GM23248 (cell line): ENCODE data around the gene NTN5. TPM values are rescaled to one million over a fixed set of nuclear protein-coding genes. Genes with fewer than 3 reads are reported as not detected.

Experiments
- DNase-seq: peaks from one replicate; pipeline ENCODE4 v3.0.0-alpha.2; 2015
- H2AFZ ChIP-seq: fragments of 200-600 bp; sonication (generic); 2 replicates; pipeline ENCODE4 v1.6.1; 2016; ENCODE audit warnings: antibody characterized with exemption
- H3F3A ChIP-seq: fragments of 200-600 bp; sonication (generic); 2 replicates; pipeline ENCODE4 v1.6.1; 2016; ENCODE audit warnings: mild to moderate bottlenecking, antibody characterized with exemption, mixed run types; ENCODE audit not compliant: insufficient read depth
- H3K27ac ChIP-seq: fragments of 200-600 bp; sonication (generic); 2 replicates; pipeline ENCODE4 v1.5.1; 2016; ENCODE audit warnings: mild to moderate bottlenecking
- H3K27me3 ChIP-seq: fragments of 200-600 bp; sonication (generic); replicated peaks from 2 replicates; pipeline ENCODE4 v1.6.1; 2016; ENCODE audit warnings: mild to moderate bottlenecking; ENCODE audit not compliant: insufficient read depth
- H3K36me3 ChIP-seq: fragments of 200-600 bp; sonication (generic); 2 replicates; pipeline ENCODE4 v1.6.1; 2016; ENCODE audit warnings: low read depth, mild to moderate bottlenecking
- H3K4me1 ChIP-seq: fragments of 200-600 bp; sonication (generic); 2 replicates; pipeline ENCODE4 v1.6.1; 2016; ENCODE audit warnings: mild to moderate bottlenecking; ENCODE audit not compliant: insufficient read depth
- H3K4me2 ChIP-seq: fragments of 200-600 bp; sonication (generic); one replicate; pipeline ENCODE4 v1.6.1; 2016; ENCODE audit warnings: mild to moderate bottlenecking; ENCODE audit not compliant: unreplicated experiment
- H3K4me3 ChIP-seq: fragments of 200-600 bp; sonication (generic); 2 replicates; pipeline ENCODE4 v1.5.1; 2016; ENCODE audit warnings: mild to moderate bottlenecking
- H3K79me2 ChIP-seq: fragments of 200-600 bp; sonication (generic); 2 replicates; pipeline ENCODE4 v1.6.1; 2016; ENCODE audit warnings: mild to moderate bottlenecking; ENCODE audit not compliant: insufficient read depth
- H3K9ac ChIP-seq: fragments of 200-600 bp; sonication (generic); 2 replicates; pipeline ENCODE4 v1.6.1; 2016; ENCODE audit warnings: mild to moderate bottlenecking
- H3K9me2 ChIP-seq: fragments of 200-600 bp; sonication (generic); 2 replicates; pipeline ENCODE4 v1.6.1; 2016; ENCODE audit warnings: mixed run types, mild to moderate bottlenecking, moderate library complexity; ENCODE audit not compliant: insufficient read depth
- H3K9me3 ChIP-seq: fragments of 200-600 bp; sonication (generic); one replicate; pipeline ENCODE4 v1.6.1; 2017; ENCODE audit warnings: low read depth
- H4K20me1 ChIP-seq: fragments of 200-600 bp; sonication (generic); 2 replicates; pipeline ENCODE4 v1.6.0; 2016; ENCODE audit not compliant: insufficient read depth
- EZH2 ChIP-seq: fragments of 200-600 bp; sonication (generic); IDR thresholded peaks from 2 replicates; pipeline ENCODE4 v1.6.1; 2018; ENCODE audit warnings: antibody characterized with exemption, mild to moderate bottlenecking; ENCODE audit not compliant: insufficient read depth, poor library complexity, severe bottlenecking
- EZH2phosphoT487 ChIP-seq: fragments of 200-600 bp; sonication (generic); IDR thresholded peaks from 2 replicates; pipeline ENCODE4 v1.6.1; 2018; ENCODE audit warnings: antibody characterized with exemption, moderate library complexity, mild to moderate bottlenecking, low read depth; ENCODE audit not compliant: insufficient read depth
- WGBS, 2 experiments: methylation state at CpG; one replicate each; pipeline ENCODE4 v1.1.6; 2015 to 2017; ENCODE audit warnings: low lambda C conversion rate in 2 of 2, low coverage in 1 of 2; ENCODE audit errors: missing lambda C conversion rate in 2 of 2; 5-methylcytosine and 5-hydroxymethylcytosine counted together
- in situ Hi-C: fragments of 300-500 bp; cut with MboI; formaldehyde crosslinking; loops from 2 replicates; pipeline ENCODE4 v1.15.0; 2020
- polyA plus RNA-seq: library from polyadenylated mRNA; unstranded; fragments of >200 nt; fragmentation: Nextera tagmentation; extraction: Ambion mirVana; gene quantifications from 2 replicates; pipeline ENCODE4 v1.2.1, GENCODE V29; 2016
- total RNA-seq: library from RNA; depleted of rRNA; stranded (reverse); fragments of >200 nt; shearing (Covaris generic); gene quantifications from 2 replicates; pipeline ENCODE4 v1.2.3, GENCODE V29; 2014

NTN5 gene
- total and polyA plus RNA-seq, 2 experiments from 2014 or later = 0.32 TPM; not detected in 1

GRCh38 chr19:48644839-48645619, 27.8 kb downstream of the NTN5 start:
- Histone ChIP-seq H3K79me2 (no peaks in the 10 kb centered on the region), H4K20me1 (no peaks in the 10 kb centered on the region), H3K4me2 (peak overlapping the region; percentile 96), H3K4me1 (0 out of 2 replicates have a peak, but pooled peaks cover 17% of the 10 kb centered on the region), H3K36me3 (no peaks in the 10 kb centered on the region), H3K27me3 (no peaks in the 10 kb centered on the region), H3K9me2 (no peaks in the 10 kb centered on the region), H3K27ac (no peak overlapping the region), H3F3A (peaks cover 7% of the 10 kb centered on the region; the same call in 1 of the 2 replicates), H3K9me3 (no peaks in the 10 kb centered on the region), H3K9ac (no peak overlapping the region), H2AFZ (peak overlapping the region; percentile 93), H3K4me3 (peak overlapping the region; percentile 73; the same call in 1 of the 2 replicates)
- TF ChIP-seq EZH2phosphoT487 = no peak
- no peak for TF ChIP-seq EZH2
- in situ Hi-C loops = no loop called here
- 4 to 6% methylated on average over 21 to 25 of the region's 25 CpGs for WGBS, 2 experiments
- peak; percentile 81 for DNase-seq

- no peaks in the 10 kb centered on the region for H3K27me3 ChIP-seq
- no peak for TF ChIP-seq EZH2
- no peak for TF ChIP-seq EZH2phosphoT487
- DNase-seq = no peak
- no peaks in the 10 kb centered on the region for H3K79me2 ChIP-seq
- no peaks in the 10 kb centered on the region for H3K9me3 ChIP-seq
- in situ Hi-C loops = no loop called here
- no peaks in the 10 kb centered on the region for H3K9me2 ChIP-seq
- no peaks in the 10 kb centered on the region for H4K20me1 ChIP-seq
- H3K4me3 ChIP-seq = no peak overlapping the region
- H3K9ac ChIP-seq = no peak overlapping the region
- no peak overlapping the region for H3K27ac ChIP-seq
- 0 out of 2 replicates have a peak, but pooled peaks cover 13% of the 10 kb centered on the region for H3K4me1 ChIP-seq
- peaks cover 7% of the 10 kb centered on the region; the same call in 1 of the 2 replicates for H3F3A ChIP-seq
- no peaks in the 10 kb centered on the region for H3K36me3 ChIP-seq
- no peak overlapping the region for H3K4me2 ChIP-seq
- 66 to 68% methylated on average over 4 of the region's 4 CpGs for WGBS, 2 experiments
- H2AFZ ChIP-seq = no peak overlapping the region
Measured at GRCh38 chr19:48644355-48644754, 28.5 kb downstream of the NTN5 start.

GRCh38 chr19:48642862-48643261, 30.0 kb downstream of the NTN5 start:
- no peaks in the 10 kb centered on the region for H3K9me3 ChIP-seq
- no peak overlapping the region for H3K4me3 ChIP-seq
- H3F3A ChIP-seq = peaks cover 7% of the 10 kb centered on the region; the same call in 1 of the 2 replicates
- H3K36me3 ChIP-seq = no peaks in the 10 kb centered on the region
- in situ Hi-C loops = no loop called here
- no peak overlapping the region for H3K9ac ChIP-seq
- no peaks in the 10 kb centered on the region for H3K27me3 ChIP-seq
- 87 to 88% methylated on average over 5 of the region's 5 CpGs for WGBS, 2 experiments
- no peak overlapping the region for H2AFZ ChIP-seq
- H3K4me1 ChIP-seq = 0 out of 2 replicates have a peak, but pooled peaks cover 16% of the 10 kb centered on the region
- no peaks in the 10 kb centered on the region for H4K20me1 ChIP-seq
- H3K4me2 ChIP-seq = no peak overlapping the region
- H3K9me2 ChIP-seq = no peaks in the 10 kb centered on the region
- H3K79me2 ChIP-seq = no peaks in the 10 kb centered on the region
- H3K27ac ChIP-seq = no peak overlapping the region
- DNase-seq = no peak
- TF ChIP-seq EZH2phosphoT487 (no peak), EZH2 (no peak)

GRCh38 chr19:48641850-48642249, 31.0 kb downstream of the NTN5 start:
- Histone ChIP-seq H3K9ac (no peak overlapping the region), H3K4me2 (no peak overlapping the region), H3K36me3 (no peaks in the 10 kb centered on the region), H4K20me1 (no peaks in the 10 kb centered on the region), H3K4me3 (no peak overlapping the region), H3K9me2 (no peaks in the 10 kb centered on the region), H3K9me3 (no peaks in the 10 kb centered on the region), H3K79me2 (no peaks in the 10 kb centered on the region), H3K4me1 (0 out of 2 replicates have a peak, but pooled peaks cover 16% of the 10 kb centered on the region), H2AFZ (no peak overlapping the region), H3K27ac (no peak overlapping the region), H3F3A (peaks cover 10% of the 10 kb centered on the region; the same call in 1 of the 2 replicates), H3K27me3 (no peaks in the 10 kb centered on the region)
- 69 to 70% methylated on average over 2 of the region's 2 CpGs for whole genome bisulfite sequencing, 2 experiments
- in situ Hi-C loops = no loop called here
- no peak for DNase-seq
- TF ChIP-seq EZH2phosphoT487 = no peak
- no peak for TF ChIP-seq EZH2
